WTC11 (cell line): ENCODE measurements around the gene SLC7A4. TPM values are rescaled to one million over a fixed set of nuclear protein-coding genes. Genes with fewer than 3 reads are reported as not detected.

Source experiments
- ATAC-seq: fragments of 200-7000 bp; cut with Tn5 transposase; 2 replicates; pipeline ENCODE4 v1.10.0; 2021; ENCODE audit warnings: mild to moderate bottlenecking, moderate library complexity
- CTCF ChIA-PET: fragments of 300-600 bp; sonication (Branson Sonifier 250); formaldehyde crosslinking; loops from one replicate; lab custom pipeline; 2021; ENCODE audit warnings: antibody characterized with exemption; lab: Charles Lee
- POLR2A ChIA-PET: fragments of 350-600 bp; sonication (Branson Sonifier 250); formaldehyde crosslinking; loops from one replicate; lab custom pipeline; 2021; ENCODE audit warnings: antibody characterized with exemption; lab: Charles Lee
- DNase-seq: peaks from one replicate; pipeline ENCODE4 v3.0.0; 2021; ENCODE audit warnings: low spot score
- H3K27ac Mint-ChIP-seq: 2 replicates; pipeline ENCODE4 v1.8.0; 2021; ENCODE audit warnings: mixed read lengths
- H3K27me3 Mint-ChIP-seq: 2 replicates; pipeline ENCODE4 v1.8.0; 2021; ENCODE audit warnings: low read depth, mild to moderate bottlenecking, moderate library complexity, mixed read lengths
- H3K36me3 Mint-ChIP-seq: 2 replicates; pipeline ENCODE4 v1.8.0; 2021; ENCODE audit warnings: mixed read lengths
- H3K4me1 Mint-ChIP-seq: 2 replicates; pipeline ENCODE4 v1.8.0; 2022; ENCODE audit warnings: mixed read lengths
- H3K4me3 Mint-ChIP-seq: 2 replicates; pipeline ENCODE4 v1.8.0; 2021; ENCODE audit warnings: mild to moderate bottlenecking, moderate library complexity, mixed read lengths
- H3K9me3 Mint-ChIP-seq: 2 replicates; pipeline ENCODE4 v1.8.0; 2021; ENCODE audit warnings: mixed read lengths
- CREM ChIP-seq: sonication (generic); formaldehyde crosslinking; IDR thresholded peaks from 2 replicates; pipeline ENCODE4 v1.8.1; 2022; ENCODE audit warnings: mild to moderate bottlenecking, missing genetic modification reagents, moderate library complexity
- FOXJ3 ChIP-seq: sonication (generic); formaldehyde crosslinking; IDR thresholded peaks from 2 replicates; pipeline ENCODE4 v1.9.0; 2021; ENCODE audit warnings: missing genetic modification reagents, mild to moderate bottlenecking, borderline replicate concordance
- GABPB1 ChIP-seq: sonication (generic); formaldehyde crosslinking; IDR thresholded peaks from 2 replicates; pipeline ENCODE4 v1.8.1; 2023; ENCODE audit warnings: mild to moderate bottlenecking, missing genetic modification reagents
- GRHL2 ChIP-seq: fragments of 250-450 bp; sonication (Bioruptor Pico); IDR thresholded peaks from 2 replicates; pipeline ENCODE4 v1.8.0; 2022; ENCODE audit warnings: mild to moderate bottlenecking, moderate library complexity; ENCODE audit not compliant: insufficient replicate concordance, severe bottlenecking
- HMGA2 ChIP-seq: fragments of 250-450 bp; sonication (Bioruptor Pico); IDR thresholded peaks from 2 replicates; pipeline ENCODE4 v1.4.0; 2021; ENCODE audit warnings: mild to moderate bottlenecking, moderate library complexity
- JUN ChIP-seq: sonication (generic); formaldehyde crosslinking; IDR thresholded peaks from 2 replicates; pipeline ENCODE4 v1.8.0; 2023; ENCODE audit warnings: mild to moderate bottlenecking, missing genetic modification reagents
- KAT7 ChIP-seq: sonication (generic); formaldehyde crosslinking; IDR thresholded peaks from 2 replicates; pipeline ENCODE4 v1.8.1; 2023; ENCODE audit warnings: missing genetic modification reagents, mild to moderate bottlenecking, borderline replicate concordance
- MXD4 ChIP-seq: fragments of 250-450 bp; sonication (Bioruptor Pico); IDR thresholded peaks from 2 replicates; pipeline ENCODE4 v1.8.0; 2021; ENCODE audit warnings: mild to moderate bottlenecking, moderate library complexity, borderline replicate concordance
- NFE2L1 ChIP-seq: sonication (generic); formaldehyde crosslinking; IDR thresholded peaks from 2 replicates; pipeline ENCODE4 v1.8.1; 2023; ENCODE audit warnings: missing genetic modification reagents
- OVOL2 ChIP-seq: fragments of 250-450 bp; sonication (Bioruptor Pico); IDR thresholded peaks from 2 replicates; pipeline ENCODE4 v1.9.0; 2021; ENCODE audit warnings: mild to moderate bottlenecking, borderline replicate concordance
- SOX15 ChIP-seq: fragments of 250-450 bp; sonication (Bioruptor Pico); IDR thresholded peaks from 2 replicates; pipeline ENCODE4 v1.9.0; 2021; ENCODE audit warnings: mild to moderate bottlenecking
- TEAD4 ChIP-seq: sonication (generic); formaldehyde crosslinking; IDR thresholded peaks from 2 replicates; pipeline ENCODE4 v1.8.0; 2022; ENCODE audit warnings: mild to moderate bottlenecking, missing genetic modification reagents
- ZNF232 ChIP-seq: sonication (generic); formaldehyde crosslinking; IDR thresholded peaks from 2 replicates; pipeline ENCODE4 v1.8.0; 2022; ENCODE audit warnings: mild to moderate bottlenecking, missing genetic modification reagents
- ZNF396 ChIP-seq: fragments of 250-450 bp; sonication (Bioruptor Pico); IDR thresholded peaks from 2 replicates; pipeline ENCODE4 v1.8.0; 2021; ENCODE audit warnings: mild to moderate bottlenecking, moderate library complexity, borderline replicate concordance
- ZNF416 ChIP-seq: fragments of 250-450 bp; sonication (Bioruptor Pico); IDR thresholded peaks from 2 replicates; pipeline ENCODE4 v1.9.0; 2021; ENCODE audit warnings: mild to moderate bottlenecking, inconsistent platforms
- ZNF423 ChIP-seq: fragments of 250-450 bp; sonication (Bioruptor Pico); IDR thresholded peaks from 2 replicates; pipeline ENCODE4 v2.1.2; 2022; ENCODE audit warnings: mild to moderate bottlenecking, moderate library complexity
- total RNA-seq: library from RNA; stranded (reverse); gene quantifications from 3 replicates; pipeline ENCODE4 v1.2.3, GENCODE V29; 2021
- TF ChIP-seq, protein P1 (sequence below): sonication (generic); formaldehyde crosslinking; conservative IDR thresholded peaks from 2 replicates; pipeline ENCODE4 v1.8.1; 2023; ENCODE audit warnings: mild to moderate bottlenecking, low read depth, missing genetic modification reagents, moderate library complexity
- TF ChIP-seq, protein P2 (sequence below): sonication (generic); formaldehyde crosslinking; IDR thresholded peaks from 2 replicates; pipeline ENCODE4 v1.8.0; 2023; ENCODE audit warnings: missing genetic modification reagents
- TF ChIP-seq, protein P3 (sequence below): sonication (generic); formaldehyde crosslinking; IDR thresholded peaks from 2 replicates; pipeline ENCODE4 v1.8.0; 2022; ENCODE audit warnings: mild to moderate bottlenecking, missing genetic modification reagents
- TF ChIP-seq, protein P4 (sequence below): sonication (generic); formaldehyde crosslinking; IDR thresholded peaks from 2 replicates; pipeline ENCODE4 v1.8.0; 2022; ENCODE audit warnings: missing genetic modification reagents
- TF ChIP-seq, protein P5 (sequence below): sonication (generic); formaldehyde crosslinking; IDR thresholded peaks from 2 replicates; pipeline ENCODE4 v1.8.0; 2022; ENCODE audit warnings: mild to moderate bottlenecking, missing genetic modification reagents

Gene SLC7A4
- total RNA-seq, 1 experiment from 2014 or later: 0.37 TPM

DNA sequence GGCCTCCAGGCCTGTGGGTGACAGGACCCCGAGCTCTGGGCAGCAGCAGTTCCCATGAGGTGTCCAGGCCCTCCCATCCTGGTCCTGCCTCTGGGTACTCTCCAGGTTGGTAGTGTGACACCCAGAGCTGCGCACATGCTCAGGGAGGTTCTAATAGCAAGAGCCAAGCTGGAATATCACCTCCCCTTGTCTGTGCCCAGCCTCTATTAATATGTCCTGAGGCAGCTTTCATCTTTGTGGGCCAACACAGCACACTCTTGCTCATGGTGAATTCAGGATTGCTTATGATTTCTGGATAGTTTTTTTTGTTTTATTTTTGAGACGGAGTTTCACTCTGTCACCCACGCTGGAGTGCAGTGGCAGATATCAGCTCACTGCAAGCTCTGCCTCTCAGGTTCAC, 14.0 kb downstream of the SLC7A4 start (continued):
- TF ChIP-seq JUN (CRISPR knock-in tag) (no peak), NFE2L1 (CRISPR knock-in tag) (no peak)
- TF ChIP-seq, protein P1, sequence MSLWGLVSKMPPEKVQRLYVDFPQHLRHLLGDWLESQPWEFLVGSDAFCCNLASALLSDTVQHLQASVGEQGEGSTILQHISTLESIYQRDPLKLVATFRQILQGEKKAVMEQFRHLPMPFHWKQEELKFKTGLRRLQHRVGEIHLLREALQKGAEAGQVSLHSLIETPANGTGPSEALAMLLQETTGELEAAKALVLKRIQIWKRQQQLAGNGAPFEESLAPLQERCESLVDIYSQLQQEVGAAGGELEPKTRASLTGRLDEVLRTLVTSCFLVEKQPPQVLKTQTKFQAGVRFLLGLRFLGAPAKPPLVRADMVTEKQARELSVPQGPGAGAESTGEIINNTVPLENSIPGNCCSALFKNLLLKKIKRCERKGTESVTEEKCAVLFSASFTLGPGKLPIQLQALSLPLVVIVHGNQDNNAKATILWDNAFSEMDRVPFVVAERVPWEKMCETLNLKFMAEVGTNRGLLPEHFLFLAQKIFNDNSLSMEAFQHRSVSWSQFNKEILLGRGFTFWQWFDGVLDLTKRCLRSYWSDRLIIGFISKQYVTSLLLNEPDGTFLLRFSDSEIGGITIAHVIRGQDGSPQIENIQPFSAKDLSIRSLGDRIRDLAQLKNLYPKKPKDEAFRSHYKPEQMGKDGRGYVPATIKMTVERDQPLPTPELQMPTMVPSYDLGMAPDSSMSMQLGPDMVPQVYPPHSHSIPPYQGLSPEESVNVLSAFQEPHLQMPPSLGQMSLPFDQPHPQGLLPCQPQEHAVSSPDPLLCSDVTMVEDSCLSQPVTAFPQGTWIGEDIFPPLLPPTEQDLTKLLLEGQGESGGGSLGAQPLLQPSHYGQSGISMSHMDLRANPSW (CRISPR knock-in tag): no peak
- TF ChIP-seq, protein P2, sequence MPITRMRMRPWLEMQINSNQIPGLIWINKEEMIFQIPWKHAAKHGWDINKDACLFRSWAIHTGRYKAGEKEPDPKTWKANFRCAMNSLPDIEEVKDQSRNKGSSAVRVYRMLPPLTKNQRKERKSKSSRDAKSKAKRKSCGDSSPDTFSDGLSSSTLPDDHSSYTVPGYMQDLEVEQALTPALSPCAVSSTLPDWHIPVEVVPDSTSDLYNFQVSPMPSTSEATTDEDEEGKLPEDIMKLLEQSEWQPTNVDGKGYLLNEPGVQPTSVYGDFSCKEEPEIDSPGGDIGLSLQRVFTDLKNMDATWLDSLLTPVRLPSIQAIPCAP (CRISPR knock-in tag): no peak

DNA sequence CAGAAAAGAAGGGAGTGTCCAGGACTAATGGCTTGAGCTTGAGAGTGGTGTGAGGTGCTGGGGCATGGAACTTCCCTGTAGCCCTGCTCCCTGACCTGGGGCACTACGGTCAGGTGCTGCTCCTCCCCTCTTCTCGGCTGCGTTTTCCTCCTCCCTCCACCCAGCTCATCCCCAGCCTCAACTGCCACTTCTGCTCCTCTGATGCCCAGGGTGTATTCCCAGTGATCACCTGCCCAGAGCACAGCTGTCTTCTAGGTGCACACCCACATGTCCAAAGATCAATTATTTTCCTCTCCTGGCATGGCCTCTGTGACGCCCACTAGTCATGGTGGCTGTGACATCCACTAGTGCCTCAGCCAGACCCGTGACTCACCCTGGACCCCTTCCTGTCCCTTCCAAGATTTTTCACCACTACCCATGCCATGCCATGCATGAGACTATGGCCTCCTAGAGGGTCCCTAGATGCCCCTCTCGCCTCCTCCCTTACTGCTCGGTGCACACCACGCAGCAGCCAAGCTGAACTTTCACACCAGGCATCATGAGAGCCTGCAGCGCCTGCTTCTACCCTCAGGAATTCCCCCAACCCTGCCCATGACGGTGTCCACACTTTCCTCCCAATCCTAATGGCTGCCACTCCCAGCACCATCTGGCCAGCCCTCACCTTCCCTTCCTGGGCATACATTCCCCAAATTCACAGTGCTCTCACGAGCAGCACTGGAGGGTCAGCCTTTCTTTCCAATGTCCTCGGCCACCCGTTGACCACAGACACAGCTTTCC, 15.5 kb downstream of the SLC7A4 start:
- H3K27ac Mint-ChIP-seq: no peak overlapping the region
- peaks cover 25% of the 10 kb centered on the region for H3K27me3 Mint-ChIP-seq
- ATAC-seq: no peak
- no peaks in the 10 kb centered on the region for H3K36me3 Mint-ChIP-seq
- no peak for TF ChIP-seq NFE2L1 (CRISPR knock-in tag)
- TF ChIP-seq, protein P3, sequence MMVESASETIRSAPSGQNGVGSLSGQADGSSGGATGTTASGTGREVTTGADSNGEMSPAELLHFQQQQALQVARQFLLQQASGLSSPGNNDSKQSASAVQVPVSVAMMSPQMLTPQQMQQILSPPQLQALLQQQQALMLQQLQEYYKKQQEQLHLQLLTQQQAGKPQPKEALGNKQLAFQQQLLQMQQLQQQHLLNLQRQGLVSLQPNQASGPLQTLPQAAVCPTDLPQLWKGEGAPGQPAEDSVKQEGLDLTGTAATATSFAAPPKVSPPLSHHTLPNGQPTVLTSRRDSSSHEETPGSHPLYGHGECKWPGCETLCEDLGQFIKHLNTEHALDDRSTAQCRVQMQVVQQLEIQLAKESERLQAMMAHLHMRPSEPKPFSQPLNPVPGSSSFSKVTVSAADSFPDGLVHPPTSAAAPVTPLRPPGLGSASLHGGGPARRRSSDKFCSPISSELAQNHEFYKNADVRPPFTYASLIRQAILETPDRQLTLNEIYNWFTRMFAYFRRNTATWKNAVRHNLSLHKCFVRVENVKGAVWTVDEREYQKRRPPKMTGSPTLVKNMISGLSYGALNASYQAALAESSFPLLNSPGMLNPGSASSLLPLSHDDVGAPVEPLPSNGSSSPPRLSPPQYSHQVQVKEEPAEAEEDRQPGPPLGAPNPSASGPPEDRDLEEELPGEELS (CRISPR knock-in tag): no peak
- TF ChIP-seq FOXJ3: no peak
- TF ChIP-seq TEAD4 (CRISPR knock-in tag): no peak
- no peak for TF ChIP-seq ZNF396 (CRISPR knock-in tag)
- TF ChIP-seq, all 79 proteins: peak for 0
- Mint-ChIP-seq H3K4me3 (no peak overlapping the region), H3K4me1 (peaks cover 16% of the 10 kb centered on the region), H3K9me3 (peaks cover 6% of the 10 kb centered on the region)
- ChIA-PET CTCF (interaction anchor here (0.6 to 1.1 kb wide), 3 partner anchors 47 to 88 kb away, joined by 3 to 4 read pairs (median 3); no protein-coding TSS in a partner anchor), POLR2A (no interaction called here)
- no peak for DNase-seq

DNA sequence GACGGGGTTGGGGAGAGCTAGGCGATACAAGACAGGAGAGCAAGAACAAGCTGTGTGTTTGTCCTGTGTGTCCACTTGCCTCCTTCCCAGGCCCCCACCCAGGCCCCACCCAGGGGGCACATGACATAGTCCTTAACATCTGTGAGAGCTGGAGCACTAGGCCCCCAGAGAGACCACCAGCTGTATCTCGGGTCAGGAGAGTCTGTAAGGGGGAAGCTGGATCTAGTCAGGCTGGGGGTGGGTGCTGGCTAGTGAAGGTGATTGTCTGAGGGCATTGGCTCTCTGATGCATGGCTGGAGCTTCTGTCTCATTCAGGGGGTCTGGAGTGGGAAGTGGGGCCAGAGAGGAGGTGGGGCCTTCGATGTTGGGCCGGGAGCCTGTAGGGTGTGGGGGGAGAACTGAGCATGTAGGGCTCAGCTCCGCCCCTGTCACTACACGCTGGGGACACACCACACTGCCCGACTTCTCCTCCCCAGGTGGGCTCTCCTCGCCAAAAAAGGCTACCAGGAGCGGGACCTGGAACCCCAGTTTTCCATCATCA, 16.8 kb downstream of the SLC7A4 start:
- peaks cover 25% of the 10 kb centered on the region for H3K27me3 Mint-ChIP-seq
- peaks cover 6% of the 10 kb centered on the region for H3K9me3 Mint-ChIP-seq
- no peak overlapping the region for H3K27ac Mint-ChIP-seq
- ChIA-PET POLR2A (no interaction called here), CTCF (interaction anchor here (0.9 to 2.7 kb wide), 4 partner anchors 13 to 130 kb away, joined by 3 to 19 read pairs (median 4); partner anchors contain the start of gene THAP7)
- no peak for ATAC-seq
- peaks cover 23% of the 10 kb centered on the region for H3K4me1 Mint-ChIP-seq
- H3K36me3 Mint-ChIP-seq: no peaks in the 10 kb centered on the region
- H3K4me3 Mint-ChIP-seq: no peak overlapping the region
- TF ChIP-seq, protein P4, sequence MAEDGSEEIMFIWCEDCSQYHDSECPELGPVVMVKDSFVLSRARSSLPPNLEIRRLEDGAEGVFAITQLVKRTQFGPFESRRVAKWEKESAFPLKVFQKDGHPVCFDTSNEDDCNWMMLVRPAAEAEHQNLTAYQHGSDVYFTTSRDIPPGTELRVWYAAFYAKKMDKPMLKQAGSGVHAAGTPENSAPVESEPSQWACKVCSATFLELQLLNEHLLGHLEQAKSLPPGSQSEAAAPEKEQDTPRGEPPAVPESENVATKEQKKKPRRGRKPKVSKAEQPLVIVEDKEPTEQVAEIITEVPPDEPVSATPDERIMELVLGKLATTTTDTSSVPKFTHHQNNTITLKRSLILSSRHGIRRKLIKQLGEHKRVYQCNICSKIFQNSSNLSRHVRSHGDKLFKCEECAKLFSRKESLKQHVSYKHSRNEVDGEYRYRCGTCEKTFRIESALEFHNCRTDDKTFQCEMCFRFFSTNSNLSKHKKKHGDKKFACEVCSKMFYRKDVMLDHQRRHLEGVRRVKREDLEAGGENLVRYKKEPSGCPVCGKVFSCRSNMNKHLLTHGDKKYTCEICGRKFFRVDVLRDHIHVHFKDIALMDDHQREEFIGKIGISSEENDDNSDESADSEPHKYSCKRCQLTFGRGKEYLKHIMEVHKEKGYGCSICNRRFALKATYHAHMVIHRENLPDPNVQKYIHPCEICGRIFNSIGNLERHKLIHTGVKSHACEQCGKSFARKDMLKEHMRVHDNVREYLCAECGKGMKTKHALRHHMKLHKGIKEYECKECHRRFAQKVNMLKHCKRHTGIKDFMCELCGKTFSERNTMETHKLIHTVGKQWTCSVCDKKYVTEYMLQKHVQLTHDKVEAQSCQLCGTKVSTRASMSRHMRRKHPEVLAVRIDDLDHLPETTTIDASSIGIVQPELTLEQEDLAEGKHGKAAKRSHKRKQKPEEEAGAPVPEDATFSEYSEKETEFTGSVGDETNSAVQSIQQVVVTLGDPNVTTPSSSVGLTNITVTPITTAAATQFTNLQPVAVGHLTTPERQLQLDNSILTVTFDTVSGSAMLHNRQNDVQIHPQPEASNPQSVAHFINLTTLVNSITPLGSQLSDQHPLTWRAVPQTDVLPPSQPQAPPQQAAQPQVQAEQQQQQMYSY (CRISPR knock-in tag): no peak
- TF ChIP-seq ZNF232 (CRISPR knock-in tag) (no peak), MXD4 (CRISPR knock-in tag) (no peak), ZNF416 (CRISPR knock-in tag) (no peak), KAT7 (CRISPR knock-in tag) (no peak), OVOL2 (no peak), GRHL2 (CRISPR knock-in tag) (no peak), ZNF423 (CRISPR knock-in tag) (no peak), GABPB1 (CRISPR knock-in tag) (no peak), CREM (no peak), SOX15 (CRISPR knock-in tag) (no peak), HMGA2 (CRISPR knock-in tag) (no peak)
- TF ChIP-seq, protein P5, sequence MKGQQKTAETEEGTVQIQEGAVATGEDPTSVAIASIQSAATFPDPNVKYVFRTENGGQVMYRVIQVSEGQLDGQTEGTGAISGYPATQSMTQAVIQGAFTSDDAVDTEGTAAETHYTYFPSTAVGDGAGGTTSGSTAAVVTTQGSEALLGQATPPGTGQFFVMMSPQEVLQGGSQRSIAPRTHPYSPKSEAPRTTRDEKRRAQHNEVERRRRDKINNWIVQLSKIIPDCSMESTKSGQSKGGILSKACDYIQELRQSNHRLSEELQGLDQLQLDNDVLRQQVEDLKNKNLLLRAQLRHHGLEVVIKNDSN (CRISPR knock-in tag): no peak
- no peak for DNase-seq
